Tibial nerve (tissue), 4 donors: Measurements from ENCODE around the gene USP2.

Experiments
- CTCF ChIP-seq, 5 experiments: fragments of 200-600 bp in 3 of 5; fragments of 450-650 bp in 2 of 5; sonication (generic) in 3 of 5; IDR thresholded peaks; one replicate each; pipeline ENCODE4 v1.5.1; 2016 to 2019; ENCODE audit warnings: antibody characterized with exemption in 5 of 5, mild to moderate bottlenecking in 3 of 5, moderate library complexity in 2 of 5
- EP300 ChIP-seq, 2 donors: sonication (generic); formaldehyde crosslinking; IDR thresholded peaks; one replicate each; pipeline ENCODE4 v1.6.1; 2017; ENCODE audit warnings: antibody characterized with exemption in 2 of 2, mild to moderate bottlenecking in 1 of 2
- POLR2A ChIP-seq, 2 donors: fragments of 450-650 bp; IDR thresholded peaks; one replicate each; pipeline ENCODE4 v1.6.1; 2017; ENCODE audit warnings: antibody characterized with exemption in 2 of 2, mild to moderate bottlenecking in 2 of 2, moderate library complexity in 2 of 2

GRCh38 chr11:119419246-119419645 is 37.8 kb upstream of the USP2 start:
- TF ChIP-seq CTCF (IDR thresholded peaks at IDR 0.05), result no peak
- no peak for TF ChIP-seq POLR2A (IDR thresholded peaks at IDR 0.05)
- TF ChIP-seq EP300 (IDR thresholded peaks at IDR 0.05), result no peak
